Gastrocnemius medialis (tissue), 4 donors: Measurements from ENCODE around the gene BNC2.

ENCODE experiments used
- CTCF ChIP-seq, 5 experiments: fragments of 450-650 bp in 3 of 5; fragments of 200-600 bp in 2 of 5; sonication (generic) in 2 of 5; IDR thresholded peaks in 4 of 5; conservative IDR thresholded peaks in 1 of 5; 1 replicate in 4 of 5; 2 replicates in 1 of 5; pipeline ENCODE4 v1.5.1; 2016 to 2019; ENCODE audit warnings: antibody characterized with exemption in 5 of 5, mild to moderate bottlenecking in 3 of 5, moderate library complexity in 3 of 5
- POLR2A ChIP-seq, 2 donors: fragments of 450-650 bp; IDR thresholded peaks; one replicate each; pipeline ENCODE4 v1.6.1; 2017; ENCODE audit warnings: antibody characterized with exemption in 2 of 2, mild to moderate bottlenecking in 2 of 2, moderate library complexity in 2 of 2

GRCh38 chr9:16690628-16691027 lies 179.8 kb downstream of the BNC2 start:
- no peak for TF ChIP-seq CTCF (IDR thresholded peaks at IDR 0.05 in 4 of 5, conservative IDR thresholded peaks at IDR 0.05 in 1 of 5)
- TF ChIP-seq POLR2A (IDR thresholded peaks at IDR 0.05) = no peak
